Measurements from ENCODE around the gene MGST2.

The MGST2 gene

DNA sequence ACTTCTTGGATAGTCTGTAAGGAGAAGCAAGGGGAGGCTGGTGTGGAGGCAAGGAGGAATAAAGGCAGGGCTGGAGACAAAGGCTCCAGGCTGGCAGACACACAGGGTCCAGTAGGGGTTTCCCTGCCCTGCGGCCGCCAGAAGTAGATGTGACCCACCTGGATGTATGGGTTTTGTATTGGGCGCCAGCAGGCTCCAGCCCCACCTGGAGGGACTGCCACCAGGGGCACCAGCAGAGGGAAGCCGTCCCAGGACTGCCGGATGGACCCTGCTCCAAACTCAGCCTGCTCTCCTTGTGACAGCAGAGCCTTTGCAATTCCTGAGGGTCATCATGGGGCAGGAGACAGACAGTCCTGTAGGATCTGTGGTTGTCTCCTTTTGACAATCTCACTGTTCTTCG, 52.7 kb downstream of the MGST2 start:
- H3K9me3 ChIP-seq (ENCODE audit: control insufficient read depth, low read depth, low read length), result no peaks in the 10 kb centered on the region
- no peaks in the 10 kb centered on the region for H3K4me1 ChIP-seq (ENCODE audit: control insufficient read depth, low read depth, low read length)
- H3K27me3 ChIP-seq (ENCODE audit: control insufficient read depth, insufficient read depth, low read length), result peaks cover 28% of the 10 kb centered on the region
- no peak overlapping the region for H3K4me3 ChIP-seq (ENCODE audit: low read length)
- H3K9ac ChIP-seq (ENCODE audit: low read length), result no peak overlapping the region
- H3K36me3 ChIP-seq (ENCODE audit: control insufficient read depth, low read depth, low read length), result no peaks in the 10 kb centered on the region
- H3K27ac ChIP-seq (ENCODE audit: low read length), result no peak overlapping the region

- H3K36me3 ChIP-seq (ENCODE audit: control insufficient read depth, low read depth, low read length), result no peaks in the 10 kb centered on the region
- no peak overlapping the region for H3K27ac ChIP-seq (ENCODE audit: low read length)
- H3K27me3 ChIP-seq (ENCODE audit: control insufficient read depth, insufficient read depth, low read length), result peaks cover 23% of the 10 kb centered on the region
These were observed 53.2 kb downstream of the MGST2 start for GRCh38 chr4:139718833-139719232.

DNA sequence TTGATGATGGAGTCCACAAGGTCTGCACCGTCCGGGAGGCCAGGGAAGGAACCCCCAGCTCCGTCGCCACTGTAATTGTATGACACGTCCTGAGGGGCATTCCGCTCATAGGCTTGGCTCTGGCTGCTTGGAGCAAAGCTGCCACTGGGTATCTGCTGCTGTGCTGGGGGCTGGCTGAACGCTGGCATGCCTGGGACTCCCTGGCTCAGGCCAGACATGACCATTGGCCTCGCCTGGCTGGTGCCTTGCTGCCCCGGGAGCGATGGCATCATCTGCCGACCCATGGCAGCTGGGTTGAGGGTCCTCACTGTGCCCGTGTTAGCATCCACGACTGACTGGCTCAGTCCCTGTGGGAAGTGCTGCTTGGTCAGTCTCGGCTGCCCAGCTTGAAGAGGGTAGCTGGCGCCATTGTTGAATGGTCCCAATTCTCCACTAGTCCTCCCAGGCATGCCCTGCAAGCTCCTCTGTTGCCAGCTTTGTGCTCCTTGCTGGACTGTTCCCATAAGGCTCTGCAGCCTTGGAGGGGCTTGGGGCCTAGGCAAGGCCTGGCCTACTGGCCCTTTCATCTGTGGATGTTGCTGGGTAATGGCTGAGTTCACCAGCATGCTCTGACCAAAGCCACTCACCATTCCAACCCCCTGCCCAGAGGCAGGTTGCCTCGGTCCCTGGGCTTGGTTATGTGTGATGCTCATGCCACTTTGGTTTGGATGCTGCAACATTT, 53.9 kb downstream of the MGST2 start:
- H3K36me3 ChIP-seq (ENCODE audit: control insufficient read depth, low read depth, low read length), result no peaks in the 10 kb centered on the region
- no peaks in the 10 kb centered on the region for H3K9me3 ChIP-seq (ENCODE audit: control insufficient read depth, low read depth, low read length)
- no peak overlapping the region for H3K27ac ChIP-seq (ENCODE audit: low read length)

More at GRCh38 chr4:139718833-139719232, 53.2 kb downstream of the MGST2 start:
- no peaks in the 10 kb centered on the region for H3K9me3 ChIP-seq (ENCODE audit: control insufficient read depth, low read depth, low read length)
- no peaks in the 10 kb centered on the region for H3K4me1 ChIP-seq (ENCODE audit: control insufficient read depth, low read depth, low read length)
- no peak overlapping the region for H3K4me3 ChIP-seq (ENCODE audit: low read length)
- no peak overlapping the region for H3K9ac ChIP-seq (ENCODE audit: low read length)

DNA sequence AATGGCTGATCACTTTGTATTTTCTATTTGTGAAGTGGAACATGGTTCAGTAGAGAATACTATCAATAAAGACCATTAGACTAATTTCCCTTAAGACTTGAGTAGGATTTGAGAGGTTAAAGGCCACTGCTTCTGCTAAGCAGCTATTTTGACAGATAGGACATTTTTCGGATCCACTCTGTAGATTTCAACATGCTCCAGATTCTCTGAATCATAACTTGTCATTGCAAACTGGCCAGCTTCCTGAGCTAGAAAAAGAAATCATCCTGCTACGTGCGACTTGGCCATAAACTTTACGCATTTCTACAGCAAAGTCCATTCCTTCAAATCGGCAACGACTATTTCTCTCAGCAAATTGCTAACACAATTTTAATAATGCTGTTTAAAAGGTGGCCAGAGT, 55.2 kb downstream of the MGST2 start:
- Histone ChIP-seq H3K27me3 (ENCODE audit: control insufficient read depth, insufficient read depth, low read length) (peaks cover 9% of the 10 kb centered on the region), H3K36me3 (ENCODE audit: control insufficient read depth, low read depth, low read length) (no peaks in the 10 kb centered on the region), H3K9me3 (ENCODE audit: control insufficient read depth, low read depth, low read length) (no peaks in the 10 kb centered on the region), H3K4me1 (ENCODE audit: control insufficient read depth, low read depth, low read length) (no peaks in the 10 kb centered on the region), H3K9ac (ENCODE audit: low read length) (no peak overlapping the region), H3K4me3 (ENCODE audit: low read length) (no peak overlapping the region), H3K27ac (ENCODE audit: low read length) (no peak overlapping the region)

More for the DNA sequence above, 53.9 kb downstream of the MGST2 start:
- Histone ChIP-seq H3K9ac (ENCODE audit: low read length) (no peak overlapping the region), H3K27me3 (ENCODE audit: control insufficient read depth, insufficient read depth, low read length) (peaks cover 21% of the 10 kb centered on the region), H3K4me3 (ENCODE audit: low read length) (no peak overlapping the region), H3K4me1 (ENCODE audit: control insufficient read depth, low read depth, low read length) (no peaks in the 10 kb centered on the region)

GRCh38 chr4:139721789-139722188, 56.2 kb downstream of the MGST2 start:
- no peak overlapping the region for H3K9ac ChIP-seq (ENCODE audit: low read length)
- no peaks in the 10 kb centered on the region for H3K9me3 ChIP-seq (ENCODE audit: control insufficient read depth, low read depth, low read length)
- no peaks in the 10 kb centered on the region for H3K36me3 ChIP-seq (ENCODE audit: control insufficient read depth, low read depth, low read length)
- H3K27me3 ChIP-seq (ENCODE audit: control insufficient read depth, insufficient read depth, low read length), result no peaks in the 10 kb centered on the region
- no peak overlapping the region for H3K27ac ChIP-seq (ENCODE audit: low read length)
- no peak overlapping the region for H3K4me3 ChIP-seq (ENCODE audit: low read length)
- H3K4me1 ChIP-seq (ENCODE audit: control insufficient read depth, low read depth, low read length), result no peaks in the 10 kb centered on the region

DNA sequence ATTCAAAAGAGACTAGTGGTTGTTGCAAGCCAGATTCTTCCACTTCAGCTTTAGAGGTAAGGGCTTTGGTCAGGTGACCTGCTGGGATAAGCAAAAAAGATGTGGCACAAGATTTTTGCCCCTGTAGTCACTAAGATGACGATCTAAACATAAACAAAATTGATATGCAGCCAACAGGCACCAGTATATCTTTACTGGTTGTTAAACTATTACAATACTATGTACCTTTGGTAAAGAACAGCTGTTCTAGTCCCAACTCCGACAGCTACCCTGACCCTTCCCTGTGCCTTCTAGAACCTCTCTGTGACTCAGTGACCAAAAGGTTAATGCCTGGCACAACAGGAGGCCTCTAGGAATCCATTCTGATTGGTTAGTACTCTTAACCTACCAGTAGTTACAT, 59.6 kb downstream of the MGST2 start:
- no peaks in the 10 kb centered on the region for H3K36me3 ChIP-seq (ENCODE audit: control insufficient read depth, low read depth, low read length)
- no peaks in the 10 kb centered on the region for H3K27me3 ChIP-seq (ENCODE audit: control insufficient read depth, insufficient read depth, low read length)
- H3K9ac ChIP-seq (ENCODE audit: low read length), result no peak overlapping the region
- no peaks in the 10 kb centered on the region for H3K4me1 ChIP-seq (ENCODE audit: control insufficient read depth, low read depth, low read length)
- H3K9me3 ChIP-seq (ENCODE audit: control insufficient read depth, low read depth, low read length), result no peaks in the 10 kb centered on the region
- H3K27ac ChIP-seq (ENCODE audit: low read length), result no peak overlapping the region
- no peak overlapping the region for H3K4me3 ChIP-seq (ENCODE audit: low read length)

DNA sequence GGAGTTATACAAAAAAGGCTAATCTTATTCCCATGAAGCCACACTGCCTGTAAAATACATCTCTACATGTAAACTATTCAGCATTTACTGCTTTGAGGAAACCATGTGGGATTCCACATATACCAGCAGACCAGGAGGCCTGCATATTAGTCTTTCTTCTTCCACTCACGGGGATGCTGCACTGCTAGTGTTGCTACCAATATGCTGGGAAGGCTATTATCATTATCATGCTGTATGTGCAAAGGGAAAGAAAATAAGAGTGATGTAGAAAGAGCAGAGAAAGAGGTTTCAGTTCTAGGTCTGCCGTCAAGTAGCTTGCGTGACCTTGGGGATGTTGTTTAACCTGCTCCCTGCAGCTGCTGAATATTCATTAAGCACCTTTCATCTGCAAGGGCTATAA, 61.0 kb downstream of the MGST2 start:
- no peak overlapping the region for H3K9ac ChIP-seq (ENCODE audit: low read length)
- no peaks in the 10 kb centered on the region for H3K4me1 ChIP-seq (ENCODE audit: control insufficient read depth, low read depth, low read length)
- no peaks in the 10 kb centered on the region for H3K9me3 ChIP-seq (ENCODE audit: control insufficient read depth, low read depth, low read length)
- no peak overlapping the region for H3K27ac ChIP-seq (ENCODE audit: low read length)
- H3K27me3 ChIP-seq (ENCODE audit: control insufficient read depth, insufficient read depth, low read length), result no peaks in the 10 kb centered on the region
- H3K4me3 ChIP-seq (ENCODE audit: low read length), result no peak overlapping the region
- H3K36me3 ChIP-seq (ENCODE audit: control insufficient read depth, low read depth, low read length), result no peaks in the 10 kb centered on the region

DNA sequence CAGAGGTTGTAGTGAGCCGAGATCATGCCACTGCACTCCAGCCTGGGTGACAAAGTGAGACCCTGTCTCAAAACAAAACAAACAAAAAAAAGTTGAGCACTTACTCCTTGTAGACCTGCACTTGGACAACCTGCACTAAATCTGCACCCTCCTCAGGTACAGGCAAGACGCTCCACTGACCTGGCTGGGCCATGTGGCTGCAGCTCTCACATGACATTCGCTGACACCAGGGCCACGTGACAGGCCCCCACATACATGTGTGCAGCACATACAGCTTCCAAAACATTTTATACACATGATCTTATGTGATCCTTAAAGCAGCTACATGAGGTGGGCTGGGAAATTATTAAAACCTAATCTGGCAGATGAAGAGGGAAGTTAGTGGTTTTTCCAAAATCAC, 62.5 kb downstream of the MGST2 start:
- Histone ChIP-seq H3K4me1 (ENCODE audit: control insufficient read depth, low read depth, low read length) (no peaks in the 10 kb centered on the region), H3K4me3 (ENCODE audit: low read length) (no peak overlapping the region), H3K9ac (ENCODE audit: low read length) (no peak overlapping the region), H3K9me3 (ENCODE audit: control insufficient read depth, low read depth, low read length) (no peaks in the 10 kb centered on the region), H3K27ac (ENCODE audit: low read length) (no peak overlapping the region), H3K36me3 (ENCODE audit: control insufficient read depth, low read depth, low read length) (no peaks in the 10 kb centered on the region), H3K27me3 (ENCODE audit: control insufficient read depth, insufficient read depth, low read length) (no peaks in the 10 kb centered on the region)

DNA sequence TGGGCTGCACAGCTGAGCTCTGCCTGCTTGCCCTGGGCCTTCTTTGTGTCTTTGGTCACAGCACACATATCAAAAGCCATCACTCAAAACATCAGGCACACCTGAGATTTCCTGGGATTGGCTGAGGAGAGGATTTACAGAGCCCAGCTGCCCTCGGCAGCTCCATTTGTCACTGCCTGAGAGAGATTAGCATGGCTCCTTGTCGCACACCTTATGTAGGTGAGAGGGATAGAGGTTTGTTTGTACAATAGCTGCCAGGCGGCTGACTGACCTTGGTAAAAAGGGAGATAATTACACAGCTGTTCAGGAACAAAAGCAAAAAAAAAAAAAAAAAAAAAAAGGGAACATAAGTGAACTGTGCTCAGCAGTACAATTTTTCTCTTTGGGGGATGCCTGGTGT, 63.2 kb downstream of the MGST2 start:
- H3K27ac ChIP-seq (ENCODE audit: low read length), result no peak overlapping the region
- no peak overlapping the region for H3K9ac ChIP-seq (ENCODE audit: low read length)
- no peaks in the 10 kb centered on the region for H3K36me3 ChIP-seq (ENCODE audit: control insufficient read depth, low read depth, low read length)
- no peak overlapping the region for H3K4me3 ChIP-seq (ENCODE audit: low read length)
- no peaks in the 10 kb centered on the region for H3K4me1 ChIP-seq (ENCODE audit: control insufficient read depth, low read depth, low read length)
- H3K27me3 ChIP-seq (ENCODE audit: control insufficient read depth, insufficient read depth, low read length), result peaks cover 4% of the 10 kb centered on the region
- no peaks in the 10 kb centered on the region for H3K9me3 ChIP-seq (ENCODE audit: control insufficient read depth, low read depth, low read length)

DNA sequence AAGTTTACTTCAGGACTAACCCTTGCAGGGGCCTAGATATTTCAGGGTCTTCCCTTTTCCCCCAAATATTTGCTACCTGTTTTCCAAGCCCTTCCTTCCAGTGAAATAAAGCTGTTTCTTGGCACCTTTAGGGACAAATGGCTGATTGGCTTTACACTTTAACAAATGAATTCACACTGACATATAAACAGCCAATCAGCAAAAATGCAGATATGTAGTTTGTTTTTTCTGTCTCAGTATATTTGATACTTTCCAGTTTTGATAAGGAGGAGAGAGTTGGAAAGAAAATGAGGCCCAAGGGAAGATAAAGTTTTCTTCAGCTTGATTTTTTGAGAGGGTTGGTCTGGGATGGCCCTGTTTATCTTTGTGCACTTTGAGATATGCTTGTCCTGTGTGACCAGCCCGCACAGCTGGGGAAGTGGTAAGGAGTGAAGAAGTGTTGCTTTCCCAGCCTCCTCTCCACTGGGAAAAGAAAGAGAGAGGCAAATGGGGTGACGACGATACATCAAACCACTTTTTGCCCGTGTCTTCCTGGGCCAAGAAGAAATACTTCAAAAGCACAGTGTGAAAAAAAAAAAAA, 67.5 kb downstream of the MGST2 start:
- Histone ChIP-seq H3K9me3 (ENCODE audit: control insufficient read depth, low read depth, low read length) (no peaks in the 10 kb centered on the region), H3K27me3 (ENCODE audit: control insufficient read depth, insufficient read depth, low read length) (peaks cover 20% of the 10 kb centered on the region), H3K36me3 (ENCODE audit: control insufficient read depth, low read depth, low read length) (no peaks in the 10 kb centered on the region), H3K4me3 (ENCODE audit: low read length) (no peak overlapping the region), H3K9ac (ENCODE audit: low read length) (no peak overlapping the region), H3K4me1 (ENCODE audit: control insufficient read depth, low read depth, low read length) (peaks cover 23% of the 10 kb centered on the region), H3K27ac (ENCODE audit: low read length) (no peak overlapping the region)

GRCh38 chr4:139734201-139734874, 68.7 kb downstream of the MGST2 start:
- Histone ChIP-seq H3K27me3 (ENCODE audit: control insufficient read depth, insufficient read depth, low read length) (peaks cover 20% of the 10 kb centered on the region), H3K4me1 (ENCODE audit: control insufficient read depth, low read depth, low read length) (peaks cover 23% of the 10 kb centered on the region), H3K4me3 (ENCODE audit: low read length) (peak overlapping the region; percentile 66), H3K36me3 (ENCODE audit: control insufficient read depth, low read depth, low read length) (no peaks in the 10 kb centered on the region), H3K9me3 (ENCODE audit: control insufficient read depth, low read depth, low read length) (no peaks in the 10 kb centered on the region), H3K27ac (ENCODE audit: low read length) (no peak overlapping the region), H3K9ac (ENCODE audit: low read length) (peak overlapping the region; percentile 5)

All from iPS-18a (cell line).